Measurements from ENCODE around the gene GPSM1.
"Not testable (repeated sequence)": the region's sequence is repeated elsewhere in the genome, so short reads cannot be mapped to it uniquely, and the experiment has no call there.

GPSM1 gene

DNA sequence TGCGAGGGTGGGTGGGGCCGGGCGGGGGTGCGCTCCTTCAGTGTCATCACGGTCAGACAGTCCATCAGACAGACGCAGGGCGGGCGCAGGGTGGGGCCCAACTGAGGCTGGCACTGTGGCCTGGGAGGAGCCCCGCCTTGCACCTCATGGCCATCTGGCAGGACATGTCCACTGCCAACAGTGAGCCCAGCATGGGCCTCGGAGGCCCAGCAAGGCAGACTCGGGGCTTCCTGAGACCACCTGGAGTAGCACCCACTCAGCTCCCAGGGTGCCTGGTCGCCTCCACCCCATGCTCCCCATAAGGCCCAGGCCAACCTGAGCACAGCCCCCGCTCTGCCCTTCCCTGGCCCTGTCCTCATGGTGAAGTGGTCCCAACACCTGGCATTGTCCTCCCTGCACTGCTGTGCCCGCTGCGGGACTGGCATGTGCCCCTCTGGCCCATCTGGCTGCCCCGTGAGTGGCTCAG lies 8.5 kb upstream of the GPSM1 start:
- DNase-seq, result no peak

DNA sequence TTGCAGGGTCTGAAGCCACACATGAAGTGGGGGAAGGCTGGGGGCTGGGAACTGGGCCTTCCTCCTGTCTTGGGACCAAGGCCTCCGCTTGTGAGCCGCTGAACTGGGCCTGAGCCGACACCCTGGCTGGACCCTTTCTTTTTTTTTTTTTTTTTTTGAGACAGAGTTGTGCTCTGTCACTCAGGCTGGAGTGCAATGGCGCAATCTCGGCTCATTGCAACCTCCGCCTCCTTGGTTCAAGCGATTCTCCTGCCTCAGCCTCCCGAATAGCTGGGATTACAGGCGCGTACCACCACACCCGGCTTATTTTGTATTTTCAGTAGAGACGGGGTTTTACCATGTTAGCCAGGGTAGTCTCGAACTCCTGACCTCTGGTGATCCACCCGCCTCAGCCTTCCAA lies 8.1 kb upstream of the GPSM1 start:
- DNase-seq, result not testable (repeated sequence)

DNA sequence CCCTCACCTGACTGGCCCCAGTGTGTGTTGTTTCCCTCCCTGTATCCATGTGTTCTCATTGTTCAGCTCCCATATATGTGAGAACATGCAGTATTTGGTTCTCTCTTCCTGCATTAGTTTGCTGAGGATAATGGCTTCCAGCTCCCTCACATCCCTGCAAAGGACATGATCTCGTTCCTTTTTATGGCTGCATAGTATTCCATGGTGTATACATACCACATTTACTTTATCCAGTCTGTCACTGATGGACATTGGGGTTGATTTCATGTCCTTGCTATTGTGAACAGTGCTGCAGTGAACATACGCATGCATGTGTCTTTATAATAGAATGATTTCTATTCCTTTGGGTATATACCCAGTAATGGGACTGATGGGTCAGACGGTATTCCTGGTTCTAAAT lies 7.4 kb upstream of the GPSM1 start:
- DNase-seq, result not testable (repeated sequence)

DNA sequence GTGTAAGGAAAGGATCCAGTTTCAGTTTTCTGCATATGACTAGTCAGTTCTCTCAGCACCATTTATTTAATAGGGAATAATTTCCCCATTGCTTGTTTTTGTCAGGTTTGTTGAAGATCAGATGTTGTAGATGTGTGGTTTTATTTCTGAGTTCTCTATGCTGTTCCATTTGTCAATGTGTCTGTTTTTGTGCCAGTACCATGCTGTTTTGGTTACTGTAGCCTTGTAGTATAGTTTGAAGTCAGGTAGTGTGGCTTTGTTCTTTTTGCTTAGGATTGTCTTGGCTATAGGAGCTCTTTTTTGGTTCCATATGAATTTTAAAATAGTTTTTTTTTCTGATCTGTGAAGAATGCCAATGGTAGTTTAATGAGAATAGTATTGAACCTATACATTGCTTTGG lies 6.4 kb upstream of the GPSM1 start:
- not testable (repeated sequence) for DNase-seq

DNA sequence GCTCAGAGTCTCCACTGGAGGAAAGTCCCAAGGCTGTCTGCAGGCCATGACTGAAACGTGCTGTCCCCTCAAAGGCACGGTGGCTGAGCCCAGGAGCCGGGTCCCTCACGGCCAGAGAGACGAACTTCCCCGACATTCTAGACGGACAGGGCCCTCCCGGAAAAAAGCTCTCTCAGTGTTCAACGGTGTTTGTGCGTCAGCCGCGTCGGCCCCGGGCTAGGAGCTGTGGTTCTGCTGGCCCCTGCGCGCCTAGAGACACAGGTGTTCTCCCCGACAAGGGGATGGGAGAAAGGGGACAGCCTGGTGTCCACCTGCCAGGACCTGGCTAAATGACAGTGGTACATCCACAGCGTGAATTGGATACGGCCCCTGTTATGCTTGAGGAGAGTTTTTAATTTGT lies 5.8 kb upstream of the GPSM1 start:
- no peak for DNase-seq

DNA sequence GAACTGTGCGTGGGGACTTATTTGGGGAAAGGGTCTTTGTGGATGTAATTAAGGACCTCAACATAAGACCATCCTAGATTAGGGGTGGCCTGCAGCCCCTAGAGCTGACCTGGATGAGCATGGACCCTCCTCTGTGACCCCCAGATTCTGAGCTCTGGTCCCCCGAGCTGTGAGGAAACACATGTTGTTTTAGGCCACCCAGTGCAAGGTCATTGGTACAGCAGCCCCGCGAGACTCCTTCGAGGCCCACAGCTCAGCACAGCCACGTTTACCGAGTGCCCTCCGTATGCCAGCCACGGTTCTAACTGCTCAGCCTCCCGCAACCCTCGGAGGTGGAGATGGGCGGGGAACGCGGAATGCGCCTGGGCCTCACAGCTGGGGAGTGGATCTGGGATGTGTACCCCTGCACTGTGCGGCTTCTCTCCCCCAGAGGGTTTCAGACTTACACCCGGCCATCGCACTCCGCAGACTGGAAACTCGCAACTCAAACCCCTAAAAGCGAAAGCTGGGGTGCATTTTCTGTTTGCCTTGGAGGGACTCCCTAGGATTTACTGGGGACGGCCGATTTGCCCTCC lies 4.5 kb upstream of the GPSM1 start:
- no peak for DNase-seq

DNA sequence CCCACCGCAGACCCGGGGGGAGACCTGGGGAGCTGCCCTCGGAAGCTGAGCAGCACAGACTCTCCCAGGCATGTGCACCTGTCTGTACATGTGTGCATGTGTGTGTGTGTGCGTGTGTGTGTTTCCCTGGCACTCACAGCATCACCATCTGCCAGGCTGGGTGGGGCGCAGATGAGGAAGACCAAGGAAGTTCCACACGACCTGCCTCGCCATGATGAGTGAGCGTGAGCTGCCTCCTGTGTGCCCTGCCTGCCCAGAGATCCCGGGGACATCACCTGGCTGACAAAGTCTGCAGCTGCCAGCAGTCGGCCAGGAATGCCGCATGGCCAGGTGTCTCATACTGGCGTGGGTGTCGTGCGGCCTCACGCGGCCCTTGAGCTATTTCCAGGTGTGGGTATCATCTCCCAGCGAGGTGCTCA lies 4.0 kb upstream of the GPSM1 start:
- peak; percentile 90 for DNase-seq

DNA sequence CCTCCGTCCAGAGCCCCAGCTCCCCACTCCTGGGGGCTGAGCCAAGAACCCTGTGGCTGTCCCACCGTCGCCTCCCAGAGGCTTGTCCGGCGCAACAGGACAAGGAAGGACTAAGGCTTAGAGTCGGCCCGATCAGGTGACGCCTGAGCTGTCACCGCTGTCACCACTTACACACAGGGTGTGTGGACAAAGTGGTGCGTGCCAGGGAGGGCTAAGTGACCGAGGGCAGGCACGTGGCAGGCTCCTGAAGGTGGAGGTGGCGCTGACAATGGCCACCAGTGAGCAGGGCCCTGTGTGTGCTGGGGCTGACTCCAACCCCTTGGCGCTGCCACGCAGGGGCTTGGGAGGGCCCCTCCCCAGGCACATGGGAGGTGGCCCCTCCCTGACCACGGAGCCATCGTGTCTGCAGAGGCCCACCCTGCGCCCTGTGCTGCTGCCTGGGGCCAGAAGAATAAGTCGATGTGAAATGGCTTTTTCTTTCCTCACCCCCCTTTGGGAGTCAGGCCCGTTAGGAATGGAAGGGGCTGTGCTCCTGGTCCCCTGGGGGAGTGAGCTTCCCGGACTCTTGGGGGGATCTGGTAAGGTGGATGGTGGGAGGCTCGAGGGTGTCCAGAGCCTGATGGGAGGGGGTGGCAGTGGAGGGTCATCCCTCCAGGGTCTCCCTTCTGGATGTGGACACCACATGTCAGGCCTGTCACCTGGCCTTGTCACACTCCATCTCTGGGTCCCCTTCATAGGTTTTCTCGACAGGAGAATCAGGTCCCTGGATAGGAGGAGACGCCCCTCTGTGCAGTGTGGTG lies 2.6 kb upstream of the GPSM1 start:
- DNase-seq, result peak; percentile 81

DNA sequence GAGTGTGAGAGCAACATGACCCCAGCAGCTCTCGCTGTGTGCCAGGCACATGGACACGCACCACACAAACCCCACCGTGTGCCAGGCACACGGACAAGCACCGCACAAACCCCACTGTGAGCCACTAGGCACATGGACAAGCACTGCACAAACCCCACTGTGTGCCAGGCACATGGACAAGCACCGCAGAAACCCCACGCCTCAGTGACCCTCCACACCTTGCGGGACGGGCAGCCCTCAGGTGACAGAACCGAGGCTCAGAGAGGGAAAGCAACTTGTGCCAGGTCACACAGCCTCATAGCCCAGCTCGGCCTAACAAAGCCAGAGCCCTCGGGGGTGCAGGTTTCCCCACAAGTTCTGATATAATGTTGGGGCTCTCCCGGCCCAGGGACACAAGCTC lies 2.0 kb upstream of the GPSM1 start:
- DNase-seq, result no peak

DNA sequence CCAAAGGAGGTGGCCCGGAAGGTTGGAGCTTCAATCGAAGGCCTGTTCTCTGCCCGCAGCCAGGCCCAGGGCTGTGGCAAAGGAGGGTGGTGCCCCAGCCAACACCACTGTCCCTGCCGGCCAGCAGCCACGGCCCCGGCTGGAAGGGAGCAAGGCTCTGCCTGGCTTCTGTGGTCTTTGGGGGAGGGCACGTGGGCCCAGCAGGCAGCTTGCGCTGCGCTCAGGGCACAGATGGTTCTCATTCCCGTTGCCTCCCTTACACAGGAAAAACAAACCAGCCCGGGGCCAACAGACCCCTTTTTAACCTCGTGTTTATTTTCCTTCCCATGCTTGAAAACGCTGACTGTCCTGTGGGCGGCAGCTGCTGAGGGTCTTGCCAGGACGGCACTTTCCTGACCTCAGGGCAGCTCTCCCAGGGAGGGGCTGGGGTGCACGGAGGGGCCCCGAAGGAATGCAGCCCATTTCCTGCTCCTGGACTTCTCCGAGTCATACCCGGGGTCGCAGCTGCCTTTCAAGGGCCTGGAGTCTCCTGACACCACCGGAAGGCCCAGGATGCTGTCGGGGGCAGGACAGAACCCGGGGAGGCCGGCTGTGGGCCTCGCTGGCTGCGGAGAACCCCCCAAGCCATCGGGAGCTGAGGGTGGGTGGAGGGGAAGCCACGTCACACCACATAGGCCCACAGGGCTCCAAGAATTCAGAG lies 1.1 kb upstream of the GPSM1 start:
- no peak for DNase-seq

DNA sequence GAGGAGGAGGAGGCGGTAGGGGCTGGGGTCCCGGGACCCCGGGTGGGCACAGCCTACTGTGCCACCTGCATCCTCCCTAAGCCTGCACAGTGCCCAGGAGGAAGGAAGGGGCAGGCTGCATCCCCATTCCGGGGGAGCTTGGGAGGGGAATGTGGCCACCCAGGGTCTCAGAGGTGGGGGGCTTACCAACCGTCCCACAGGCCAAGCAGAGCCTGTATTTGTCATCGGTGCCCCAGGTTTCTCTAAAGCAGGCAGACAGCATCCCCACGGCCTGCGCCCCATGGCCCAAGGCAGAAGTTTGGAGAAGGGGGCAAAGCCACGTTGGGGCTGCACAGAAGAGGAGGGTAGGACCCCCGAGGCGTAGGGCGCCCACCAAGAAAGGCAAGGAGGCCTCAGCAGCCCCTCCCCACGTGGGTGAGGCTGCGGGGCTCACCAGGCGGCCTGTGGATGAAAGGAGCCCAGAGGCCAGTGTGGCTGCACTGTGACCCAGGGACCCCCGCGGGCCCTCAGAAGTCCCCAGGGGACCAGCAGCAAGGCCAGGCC lies 507 bp upstream of the GPSM1 start:
- no peak for DNase-seq

DNA sequence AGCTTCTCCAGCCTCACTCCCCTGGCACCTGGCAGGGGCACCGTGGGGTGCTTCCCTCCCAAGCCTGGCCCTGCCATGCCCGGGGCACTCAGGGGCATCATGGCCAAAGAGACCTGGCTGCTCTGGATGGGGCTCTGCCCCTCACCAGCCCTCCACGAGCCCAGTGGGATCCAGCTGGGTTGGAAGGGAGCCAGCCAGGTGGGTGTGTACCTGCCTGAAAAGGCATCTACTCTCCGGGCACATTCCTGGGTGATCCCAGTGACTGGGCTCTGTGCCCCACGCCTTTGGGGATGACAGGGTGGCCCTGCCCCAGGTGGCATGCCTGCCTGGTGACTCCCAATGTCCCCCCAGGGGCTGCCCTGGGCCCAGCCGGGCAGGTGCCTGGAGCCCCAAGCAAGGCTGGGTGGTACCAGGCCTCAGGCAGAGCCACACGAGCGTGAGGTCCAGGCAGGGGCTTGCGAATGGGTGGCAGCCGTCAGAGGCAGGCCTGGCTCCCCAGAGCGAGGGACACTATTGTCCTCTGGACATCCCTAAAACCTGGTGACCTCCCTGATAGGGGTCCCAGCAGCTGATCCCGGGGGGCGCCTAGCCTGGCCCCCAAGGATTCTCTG lies 777 bp downstream of the GPSM1 start:
- DNase-seq, result peak; percentile 65

DNA sequence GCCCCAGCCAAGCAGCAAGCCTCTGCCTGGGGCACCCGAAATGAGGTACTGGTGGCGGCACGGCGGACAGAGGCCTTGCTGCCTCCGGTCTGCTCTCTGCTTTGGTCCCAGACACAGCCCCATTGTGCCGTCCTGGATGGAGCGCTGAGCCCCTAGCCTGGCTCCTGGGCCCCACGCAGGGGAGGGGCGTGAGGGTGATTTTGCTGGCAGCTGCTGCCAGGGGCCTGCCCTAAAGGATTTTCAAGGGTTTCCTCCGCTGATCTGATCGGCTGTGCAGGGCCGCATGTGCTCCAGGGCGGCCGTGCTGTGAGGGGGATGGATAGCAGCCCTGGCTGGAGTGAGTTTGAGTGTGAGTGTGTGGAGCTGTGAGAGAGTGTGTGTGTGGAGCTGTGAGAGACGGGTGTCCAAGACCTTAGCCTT lies 1.3 kb downstream of the GPSM1 start:
- DNase-seq, result peak; percentile 36

DNA sequence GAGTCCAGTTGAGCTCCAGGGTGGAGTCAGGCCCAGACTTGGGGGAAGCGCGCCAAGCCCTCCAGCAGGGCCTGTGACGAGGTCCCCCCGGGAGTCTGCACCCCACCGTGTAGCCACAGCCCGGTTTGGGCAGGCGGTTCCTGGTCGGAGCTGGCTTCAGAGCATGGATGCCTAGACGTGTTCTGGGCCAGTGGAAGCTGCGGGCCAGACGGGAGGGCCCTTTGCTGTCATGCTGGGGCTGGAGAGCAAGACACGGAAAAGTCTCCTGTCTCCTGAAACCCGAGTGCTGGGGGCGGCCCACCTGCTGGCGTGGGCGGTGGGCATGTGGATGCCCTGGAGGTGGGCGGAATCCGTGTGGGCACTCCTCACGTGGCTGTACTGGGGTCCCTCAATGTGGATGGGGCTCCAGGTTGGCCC lies 1.9 kb downstream of the GPSM1 start:
- no peak for DNase-seq

DNA sequence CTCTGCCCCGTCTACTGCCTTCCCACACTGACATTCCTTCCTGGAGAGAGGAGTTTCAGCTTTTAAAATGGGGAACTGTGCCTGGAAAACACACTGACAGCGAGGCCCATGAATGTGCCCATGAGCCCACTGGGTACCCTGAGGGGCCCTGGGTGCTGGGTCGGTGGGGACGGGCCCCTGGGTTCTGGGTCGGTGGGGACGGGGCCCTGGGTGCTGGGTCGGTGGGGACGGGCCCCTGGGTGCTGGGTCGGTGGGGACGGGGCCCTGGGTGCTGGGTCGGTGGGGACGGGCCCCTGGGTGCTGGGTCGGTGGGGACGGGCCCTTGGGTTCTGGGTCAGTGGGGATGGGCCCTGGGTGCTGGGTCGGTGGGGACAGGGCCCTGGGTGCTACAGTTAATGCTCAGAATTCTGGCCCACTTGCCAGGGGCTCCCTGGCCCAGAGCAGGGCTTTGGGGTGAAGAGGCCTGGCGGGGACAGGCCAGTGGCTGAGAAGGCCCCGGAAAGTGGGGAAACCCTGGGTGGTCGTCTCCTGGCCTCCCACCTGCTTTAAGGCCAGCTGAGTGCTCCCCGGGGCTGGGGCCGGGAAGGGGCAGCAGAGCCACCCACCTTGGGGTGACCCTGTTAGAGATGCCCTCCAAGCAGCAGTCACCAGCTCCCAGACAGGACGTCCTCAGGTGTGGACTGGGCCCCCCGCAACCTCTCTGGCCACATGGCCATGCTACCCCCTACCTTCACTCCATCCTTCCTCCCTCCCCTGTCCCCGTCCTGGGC lies 2.5 kb downstream of the GPSM1 start:
- DNase-seq, result no peak

DNA sequence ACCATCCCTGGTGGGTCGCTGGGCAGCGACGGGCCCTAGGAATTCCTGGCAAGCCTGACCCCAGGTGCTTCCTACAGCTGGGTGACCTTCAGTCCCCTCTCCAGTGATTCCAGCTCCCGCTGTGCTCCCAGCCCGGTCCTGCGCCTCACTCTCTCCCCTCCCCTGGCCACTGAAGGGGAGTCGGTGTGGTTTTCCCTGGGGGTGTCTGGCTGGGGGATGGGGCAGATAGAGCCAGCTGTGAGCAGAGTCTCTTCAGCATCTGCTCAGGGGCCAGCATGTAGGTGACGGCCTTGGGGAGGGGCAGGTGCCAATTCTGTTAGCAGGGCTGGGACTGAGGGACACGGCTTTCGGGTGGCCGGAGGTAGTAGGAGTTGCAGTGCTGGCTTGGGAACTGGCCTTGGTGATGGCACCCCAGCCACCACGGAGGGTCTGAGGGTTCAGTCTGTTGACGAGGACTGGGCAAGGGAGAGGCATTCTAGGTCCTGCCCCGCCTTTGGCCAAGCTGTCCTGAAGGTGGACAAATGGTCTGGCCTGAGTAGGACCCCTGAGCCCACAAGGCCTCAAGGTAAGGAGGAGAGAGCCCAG lies 3.2 kb downstream of the GPSM1 start:
- no peak for DNase-seq

DNA sequence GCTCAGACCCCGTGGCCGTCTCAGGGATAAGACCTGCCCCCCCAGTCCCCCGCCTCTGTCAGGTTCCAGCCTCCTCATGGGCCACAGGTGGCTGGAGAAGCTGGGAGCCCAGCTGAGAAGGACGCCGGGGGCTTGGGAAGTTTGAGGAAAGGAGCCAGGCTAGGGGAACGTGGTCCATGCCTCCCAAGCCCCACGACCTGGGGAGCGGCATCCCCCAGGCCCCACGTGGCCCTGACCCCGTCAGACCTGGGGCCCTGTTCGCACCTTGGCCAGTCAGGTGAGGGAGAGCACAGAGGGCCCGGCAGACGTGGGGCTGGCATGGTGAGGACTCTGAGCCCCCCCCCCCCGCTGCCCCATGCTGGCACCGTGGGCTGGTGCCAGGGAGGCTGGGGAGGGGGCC lies 3.7 kb downstream of the GPSM1 start:
- DNase-seq, result no peak

DNA sequence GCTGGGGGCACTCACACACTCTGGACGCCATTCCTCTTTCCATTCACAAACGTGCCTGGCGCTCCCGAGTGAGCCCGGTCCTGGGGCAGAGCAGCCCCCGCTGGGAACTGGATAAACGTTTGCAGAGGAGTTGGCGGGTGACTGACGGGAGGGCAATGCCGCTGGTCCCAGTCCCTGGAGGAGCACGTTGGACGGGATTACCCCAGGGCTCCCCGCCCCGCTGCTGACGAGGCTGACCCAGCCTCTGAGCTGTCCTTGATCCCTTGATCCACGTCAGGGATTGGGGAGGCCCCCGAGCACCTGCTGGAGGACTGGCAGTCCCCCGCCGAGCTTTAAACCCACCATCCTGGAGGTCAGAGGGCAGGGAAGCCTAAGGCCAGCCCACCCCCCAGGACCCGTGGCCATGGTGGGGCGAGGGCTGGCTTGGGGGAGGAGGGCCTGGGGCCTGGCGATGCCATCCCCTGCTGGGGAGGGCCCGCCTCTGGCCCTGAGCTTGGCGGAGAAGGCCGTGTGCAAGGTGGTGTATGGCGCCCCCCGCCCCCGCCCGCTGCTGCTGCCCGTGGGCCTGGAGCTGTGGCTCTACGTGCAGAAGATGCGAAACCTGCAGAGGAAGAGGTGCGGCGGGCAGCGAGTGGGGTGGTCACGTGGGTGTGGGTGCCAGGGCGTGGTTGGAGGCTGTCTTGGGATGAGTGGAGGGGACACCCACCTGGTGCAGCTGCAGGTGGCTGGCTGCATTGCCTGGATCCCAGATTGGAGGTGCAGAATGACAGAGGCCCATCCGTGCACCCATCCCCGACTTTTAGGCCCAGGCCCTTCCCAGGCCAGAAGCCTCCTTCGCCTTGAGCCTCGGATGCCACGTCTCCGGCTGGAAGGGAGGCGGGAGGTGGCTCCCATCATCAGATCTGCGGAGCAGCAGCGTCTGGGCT lies 4.5 kb downstream of the GPSM1 start:
- DNase-seq, result no peak

DNA sequence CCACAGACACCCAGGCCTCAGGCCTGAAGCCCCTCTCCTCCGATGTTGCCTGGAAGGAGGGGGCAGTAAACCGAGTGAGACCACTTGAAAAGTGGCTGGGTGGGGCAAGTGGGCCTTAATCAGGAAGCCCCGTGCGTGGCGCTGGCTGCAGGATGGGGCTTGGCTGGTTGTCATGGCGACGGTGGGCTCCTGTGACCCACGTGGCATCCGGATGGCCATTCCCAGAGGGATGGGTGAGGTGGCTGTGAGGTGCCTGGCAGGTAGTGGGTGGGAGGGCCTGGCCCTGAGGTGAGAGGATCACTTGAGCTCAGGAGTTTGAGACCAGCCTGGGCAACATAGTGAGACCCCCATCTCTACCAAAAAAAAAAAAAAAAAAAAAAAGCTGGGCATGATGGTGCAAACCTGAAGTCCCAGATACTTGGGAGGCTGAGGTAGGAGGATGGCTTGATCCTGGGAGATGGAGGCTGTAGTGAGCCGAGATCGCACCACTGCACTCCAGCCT lies 5.2 kb downstream of the GPSM1 start:
- no peak for DNase-seq

DNA sequence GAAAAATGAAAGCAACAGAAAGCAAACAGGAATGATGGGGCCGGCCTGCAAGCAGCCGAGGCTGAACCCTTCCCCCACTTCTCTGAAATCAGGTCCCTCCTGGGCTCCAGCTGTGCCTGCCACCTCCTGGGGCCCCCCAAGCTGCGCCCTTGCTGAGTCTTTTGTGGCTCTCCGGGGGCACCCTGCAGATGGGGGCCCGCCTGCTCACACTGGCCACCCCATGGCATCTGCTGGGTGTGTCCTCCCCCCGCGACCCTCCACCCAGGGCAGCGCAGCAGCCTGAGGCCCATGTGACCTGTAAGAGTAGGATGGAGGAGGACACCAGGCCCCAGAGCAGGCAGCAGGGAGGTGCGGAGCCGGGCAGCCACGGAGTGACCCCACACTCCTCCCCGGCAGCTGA lies 5.7 kb downstream of the GPSM1 start:
- DNase-seq, result no peak

DNA sequence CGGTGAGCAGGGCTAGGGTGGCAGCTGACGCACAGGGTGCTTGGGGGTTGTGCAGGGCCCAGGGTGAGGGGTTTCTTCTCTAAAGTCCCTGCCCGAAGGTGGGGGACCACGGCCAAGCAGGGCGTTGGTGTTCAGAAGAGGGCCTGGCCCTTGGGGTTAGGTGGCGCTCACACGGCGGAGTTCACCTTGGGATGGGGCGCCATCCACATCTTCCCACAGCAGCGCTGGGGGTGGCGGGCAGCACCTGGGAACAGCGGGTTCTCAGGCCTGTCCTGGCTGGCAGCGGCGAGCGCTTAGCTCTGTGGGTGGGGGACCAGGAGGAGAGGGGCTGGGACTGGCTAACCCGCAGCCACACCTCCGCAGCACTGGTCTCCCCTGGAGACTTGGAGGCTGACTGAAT lies 6.1 kb downstream of the GPSM1 start:
- DNase-seq, result no peak

Data from DMS53 (cell line).